GM19099 (cell line): ENCODE results near the gene STX16.

Source experiments
- POLR2A ChIP-seq: IDR thresholded peaks from 3 replicates; pipeline ENCODE4 v1.6.1; 2011; ENCODE audit warnings: low read depth; ENCODE audit not compliant: insufficient read length; ENCODE audit errors: extremely low read depth

The STX16 gene

GRCh38 chr20:58639182-58640146 is 11.6 kb upstream of the STX16 start:
- no peak for TF ChIP-seq POLR2A

GRCh38 chr20:58640446-58640845 is 10.6 kb upstream of the STX16 start:
- no peak for TF ChIP-seq POLR2A

- TF ChIP-seq POLR2A: no peak
These were observed 8.6 kb upstream of the STX16 start for GRCh38 chr20:58642441-58642840.

GRCh38 chr20:58645412-58645968 is 5.6 kb upstream of the STX16 start:
- TF ChIP-seq POLR2A: no peak

GRCh38 chr20:58646257-58646656 is 4.8 kb upstream of the STX16 start:
- TF ChIP-seq POLR2A: no peak

DNA sequence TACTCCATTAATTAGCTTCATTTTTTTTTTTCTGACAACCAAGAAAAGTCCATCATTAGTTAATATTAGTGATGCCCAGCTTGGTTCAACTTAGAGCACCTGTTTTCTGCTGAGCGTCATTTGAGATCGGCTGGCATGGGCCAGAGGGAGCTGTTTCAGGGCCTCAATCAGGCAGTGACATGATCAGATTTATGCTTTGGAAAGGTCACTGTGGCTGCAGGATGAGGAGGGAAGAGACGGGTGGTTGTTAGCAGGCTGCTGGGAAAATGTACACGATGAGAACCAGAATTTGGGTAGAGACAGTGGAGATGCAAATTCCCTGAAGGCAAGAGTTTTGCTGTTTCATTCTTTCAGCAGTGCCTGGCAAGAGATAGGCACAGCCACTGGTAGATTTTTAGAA is 4.4 kb upstream of the STX16 start:
- no peak for TF ChIP-seq POLR2A

DNA sequence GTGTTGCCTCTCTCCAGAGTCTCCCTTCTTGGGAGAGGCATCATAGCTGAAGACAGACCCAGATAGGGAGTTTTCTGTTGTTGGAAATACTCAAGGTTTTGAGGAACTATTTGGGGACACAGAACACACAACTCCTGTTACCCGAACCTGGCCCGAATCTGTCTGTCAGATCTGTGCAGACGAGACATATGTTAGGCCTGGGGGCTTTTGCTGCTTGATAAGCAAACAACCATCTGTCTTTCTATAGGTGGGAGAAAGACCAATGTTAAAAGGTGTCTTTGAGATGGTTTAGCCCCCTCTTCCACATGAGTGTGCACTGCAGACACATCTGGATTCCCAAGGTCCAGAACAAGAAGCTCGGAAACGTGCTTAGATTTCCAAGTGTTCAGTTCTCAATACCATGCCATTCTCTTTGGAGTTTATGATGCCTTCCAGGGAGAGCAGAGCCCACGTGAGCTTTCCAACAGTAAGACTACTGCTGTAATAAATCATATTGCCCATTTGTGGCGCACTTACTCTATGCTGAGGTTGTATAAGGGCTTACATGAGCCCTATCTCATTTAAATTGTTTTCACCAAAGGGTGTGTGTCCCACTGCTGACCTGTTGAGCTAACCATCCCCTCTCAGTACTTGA is 3.8 kb upstream of the STX16 start:
- no peak for TF ChIP-seq POLR2A

DNA sequence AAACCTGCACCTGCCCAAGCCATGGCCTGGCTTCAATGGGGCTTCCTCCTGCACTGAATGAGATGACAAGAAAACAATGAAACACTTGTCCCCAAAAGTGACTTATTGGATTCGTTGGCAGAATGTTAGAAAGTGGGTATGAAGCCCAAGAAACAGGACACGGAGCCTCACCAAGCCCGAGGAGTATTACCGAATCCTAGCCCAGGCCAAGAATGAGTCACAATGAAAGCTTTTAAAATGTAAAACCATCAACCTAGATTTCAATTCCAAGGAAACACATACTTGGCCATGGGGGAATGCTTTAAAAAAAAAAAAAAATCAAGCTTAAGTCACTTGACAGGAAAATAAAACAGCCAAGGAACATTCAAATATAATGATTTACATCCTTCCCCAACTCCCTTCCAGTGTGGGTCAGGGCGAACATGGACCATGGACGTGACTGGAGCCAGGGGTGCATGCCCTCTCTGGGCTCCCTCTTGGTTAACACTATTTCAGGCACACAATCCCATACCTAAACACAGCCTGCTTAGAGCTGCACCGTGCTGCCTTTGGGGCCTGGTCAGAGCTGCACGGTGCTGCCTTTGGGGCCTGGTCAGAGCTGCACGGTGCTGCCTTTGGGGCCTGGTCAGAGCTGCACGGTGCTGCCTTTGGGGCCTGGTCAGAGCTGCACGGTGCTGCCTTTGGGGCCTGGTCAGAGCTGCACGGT is 3.1 kb upstream of the STX16 start:
- no peak for TF ChIP-seq POLR2A

DNA sequence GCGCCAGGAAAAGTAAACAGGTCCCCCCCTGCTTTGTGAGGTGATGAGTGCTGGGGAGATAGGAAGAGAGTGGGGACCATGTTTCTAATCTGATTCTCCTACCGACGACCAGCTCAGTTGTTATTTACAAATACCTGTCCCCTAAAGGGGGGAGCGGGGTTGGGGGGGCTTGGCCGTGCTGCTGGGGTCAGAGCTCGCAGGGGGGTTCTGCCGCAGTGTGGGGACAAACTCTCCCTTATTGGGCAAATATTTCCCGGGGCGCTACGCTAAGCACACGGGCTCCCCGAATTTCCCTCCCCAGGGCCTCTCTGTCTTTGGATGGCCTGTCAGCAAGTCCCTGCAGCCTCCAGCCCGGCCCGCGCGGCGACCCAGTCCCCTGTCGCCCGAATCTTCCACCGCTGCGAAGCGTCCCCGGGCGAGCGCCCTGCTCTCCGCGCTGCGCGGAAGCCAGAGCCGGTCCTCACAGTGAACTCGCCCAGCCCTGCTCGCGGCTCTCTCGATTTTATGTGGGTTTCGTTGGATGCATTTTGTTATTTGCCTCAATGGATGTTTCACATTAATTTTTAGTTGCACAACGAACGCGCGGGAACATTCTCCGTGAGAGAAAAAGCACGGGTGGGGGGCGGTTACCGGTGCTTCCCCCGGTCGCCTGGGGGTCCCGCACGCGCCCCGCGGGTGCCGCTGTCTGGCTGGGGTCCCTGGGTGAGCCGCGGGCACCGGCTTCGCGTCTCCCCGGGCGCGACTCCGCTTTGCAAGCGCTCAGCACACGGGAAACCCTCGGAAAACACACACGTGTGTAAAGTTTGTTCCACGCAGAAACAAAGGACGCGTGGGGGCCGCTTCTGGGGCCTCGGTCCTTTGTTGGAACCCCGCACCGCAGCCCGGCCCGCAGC is 1.5 kb upstream of the STX16 start:
- TF ChIP-seq POLR2A: no peak

- TF ChIP-seq POLR2A: peak; percentile 39
These were observed 805 bp upstream of the STX16 start for GRCh38 chr20:58650181-58650775.

DNA sequence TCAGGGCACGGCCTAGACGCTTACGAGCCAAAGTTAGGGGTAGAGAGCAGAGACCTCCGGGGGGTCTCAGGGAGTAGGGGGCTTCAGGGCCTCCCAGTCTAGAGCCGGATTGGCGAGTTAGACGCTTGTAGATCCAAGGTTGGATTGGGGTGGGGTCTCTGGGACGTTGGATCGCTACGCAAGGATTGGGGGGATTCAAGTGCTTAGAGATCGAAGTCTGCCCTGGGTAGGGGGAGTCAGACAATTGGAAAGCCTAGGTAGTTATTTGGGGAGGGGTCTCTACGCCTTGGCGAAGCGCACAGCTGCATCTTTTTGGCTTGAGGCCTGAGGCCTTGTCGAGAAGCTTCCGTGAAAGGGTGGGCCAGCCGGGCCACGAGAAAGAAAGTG is 469 bp downstream of the STX16 start:
- TF ChIP-seq POLR2A: no peak

DNA sequence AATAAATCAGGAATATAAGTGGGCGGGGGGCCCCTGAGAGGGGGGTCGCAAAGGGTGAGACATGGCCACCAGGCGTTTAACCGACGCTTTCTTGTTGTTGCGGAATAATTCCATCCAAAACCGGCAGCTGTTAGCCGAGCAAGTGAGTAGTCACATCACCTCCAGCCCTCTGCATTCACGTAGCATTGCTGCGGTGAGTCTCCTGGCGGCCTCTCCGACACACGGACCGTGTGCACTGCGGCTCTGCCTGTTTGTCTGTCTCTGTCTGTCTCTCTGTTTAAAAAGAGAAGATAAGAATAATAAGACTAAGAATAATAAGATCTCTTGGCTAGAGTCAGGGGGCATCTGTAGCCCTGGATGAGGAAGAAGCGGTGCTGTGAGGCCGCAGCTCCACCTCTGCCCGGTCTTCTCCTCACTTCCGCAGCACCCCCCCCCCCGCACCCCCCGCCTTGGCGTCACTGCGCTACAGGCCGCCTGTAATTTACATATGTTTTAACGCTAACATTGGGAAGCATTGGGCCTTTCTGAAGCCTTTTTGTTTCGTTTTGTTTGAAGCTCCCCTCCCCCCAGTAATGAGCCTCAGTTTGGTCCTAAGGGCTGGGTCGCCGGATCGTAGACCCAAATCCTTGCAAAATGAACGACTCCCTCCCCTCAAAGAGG is 993 bp downstream of the STX16 start:
- TF ChIP-seq POLR2A: peak; percentile 70

DNA sequence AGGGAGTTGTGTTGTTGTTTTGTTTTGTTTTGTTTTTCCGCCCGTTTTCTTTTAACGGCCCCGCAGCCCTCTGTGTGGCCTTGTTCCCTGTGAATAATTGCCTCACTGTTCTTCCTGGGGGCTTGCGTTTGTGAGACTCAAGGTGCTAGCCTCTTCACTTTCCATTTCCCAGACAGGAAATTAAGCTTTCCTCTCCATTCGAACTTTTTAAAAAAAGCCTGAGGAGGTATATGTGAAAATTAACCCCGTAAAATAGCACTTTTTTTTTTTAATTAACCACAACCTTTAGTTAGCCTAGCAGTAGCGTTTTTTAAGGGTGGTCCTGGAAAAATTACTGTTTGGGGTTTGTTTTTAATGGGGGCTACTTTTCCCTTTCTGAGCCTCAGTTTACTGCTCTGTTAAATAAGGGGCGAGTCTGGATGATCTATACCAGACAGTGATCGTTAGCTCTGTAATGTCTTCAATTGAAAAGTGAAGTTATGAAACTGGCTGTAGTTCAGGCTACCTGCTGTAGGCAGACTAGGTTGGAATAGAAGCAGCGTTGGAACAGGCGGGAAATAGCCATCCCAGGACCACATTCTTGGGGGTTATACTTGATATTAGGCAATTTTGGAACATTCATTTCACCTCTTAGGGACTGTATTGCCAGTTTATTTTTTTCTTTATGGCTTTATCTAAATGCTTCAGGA is 1.7 kb downstream of the STX16 start:
- no peak for TF ChIP-seq POLR2A
